GM21619 (cell line): ENCODE results near the gene SLC26A2.

Experiments
- ATAC-seq: cut with Tn5 transposase; IDR thresholded peaks from one replicate; pipeline ENCODE4 v1.9.1; 2021; ENCODE audit not compliant: unreplicated experiment

The SLC26A2 gene

DNA sequence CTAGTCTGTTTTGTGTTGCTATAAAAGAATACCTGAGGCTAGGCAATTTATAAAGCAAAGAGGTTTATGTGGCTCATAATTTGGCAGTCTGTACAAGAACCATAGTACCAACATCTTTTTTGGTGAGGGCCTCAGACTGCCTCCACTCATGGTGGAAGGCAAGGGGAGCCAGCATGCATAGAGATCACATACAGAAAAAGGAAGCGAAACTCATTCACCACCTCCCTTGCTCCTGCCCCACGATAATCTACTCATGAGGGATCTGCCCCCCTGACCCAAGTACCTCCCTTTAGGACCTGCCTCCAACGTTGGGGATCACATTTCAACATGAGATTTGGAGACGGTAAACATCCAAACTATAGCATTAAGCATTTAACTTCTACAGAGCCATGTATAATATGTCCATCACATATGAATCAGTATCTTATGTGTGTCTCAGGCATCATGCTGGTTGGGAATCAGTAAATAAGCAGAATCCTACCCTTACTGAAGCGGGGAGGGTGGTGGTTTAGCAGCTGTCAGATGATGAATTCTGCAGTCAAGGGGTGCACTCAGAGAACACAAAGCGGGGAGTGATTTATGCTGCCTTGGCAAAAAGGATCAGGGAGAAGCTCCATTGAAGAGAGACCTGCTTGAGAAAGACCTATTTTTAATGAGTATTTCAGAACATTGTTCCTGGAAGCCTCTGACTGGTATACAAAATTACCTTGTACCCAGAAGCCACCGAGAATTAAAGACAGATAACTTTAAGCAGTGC is 74.8 kb downstream of the SLC26A2 start:
- ATAC-seq = peak; percentile 92

DNA sequence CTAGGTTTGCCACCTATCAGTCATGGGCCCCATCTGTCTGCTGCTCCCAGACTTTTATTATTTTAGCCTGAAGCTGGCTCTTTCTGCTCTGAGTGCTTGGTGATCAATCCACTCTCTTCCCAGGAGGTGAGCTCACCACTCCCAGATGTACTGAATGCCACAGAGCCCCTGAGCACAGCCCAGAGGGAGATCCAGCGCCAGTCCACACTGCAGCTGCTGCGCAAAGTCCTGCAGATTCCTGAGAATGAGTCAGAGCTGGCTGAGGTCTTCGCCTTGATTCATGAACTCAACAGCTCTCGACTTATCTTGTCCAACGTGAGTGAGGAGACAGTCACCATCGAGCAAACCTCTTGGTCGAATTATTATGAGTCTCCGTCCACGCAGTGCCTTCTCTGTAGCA is 76.0 kb downstream of the SLC26A2 start:
- no peak for ATAC-seq
